ENCODE data around the gene FEZF2.

The FEZF2 gene

DNA sequence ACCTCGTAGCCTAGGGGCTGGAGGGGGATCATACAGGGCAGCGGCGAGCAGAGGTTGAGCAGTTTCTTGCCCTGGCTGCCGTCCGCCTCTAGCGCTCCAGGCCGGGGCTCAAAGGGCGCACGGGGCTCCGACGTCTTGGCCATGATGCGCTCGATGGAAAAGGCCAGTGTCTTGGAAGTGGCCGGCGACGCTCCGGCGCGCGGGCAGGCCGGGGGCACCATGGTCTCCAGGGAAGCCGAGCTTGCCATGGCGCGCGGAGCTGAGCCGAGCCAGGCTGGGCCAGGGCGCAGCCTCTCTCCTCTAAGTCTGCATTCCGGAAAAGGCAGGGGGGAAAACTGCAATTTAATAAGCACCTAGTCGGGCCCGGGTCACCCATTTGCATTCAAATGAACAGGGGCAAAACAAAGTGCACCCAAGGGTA, 719 bp downstream of the FEZF2 start:
- no peak for DNase-seq (ENCODE audit: low read depth)

DNA sequence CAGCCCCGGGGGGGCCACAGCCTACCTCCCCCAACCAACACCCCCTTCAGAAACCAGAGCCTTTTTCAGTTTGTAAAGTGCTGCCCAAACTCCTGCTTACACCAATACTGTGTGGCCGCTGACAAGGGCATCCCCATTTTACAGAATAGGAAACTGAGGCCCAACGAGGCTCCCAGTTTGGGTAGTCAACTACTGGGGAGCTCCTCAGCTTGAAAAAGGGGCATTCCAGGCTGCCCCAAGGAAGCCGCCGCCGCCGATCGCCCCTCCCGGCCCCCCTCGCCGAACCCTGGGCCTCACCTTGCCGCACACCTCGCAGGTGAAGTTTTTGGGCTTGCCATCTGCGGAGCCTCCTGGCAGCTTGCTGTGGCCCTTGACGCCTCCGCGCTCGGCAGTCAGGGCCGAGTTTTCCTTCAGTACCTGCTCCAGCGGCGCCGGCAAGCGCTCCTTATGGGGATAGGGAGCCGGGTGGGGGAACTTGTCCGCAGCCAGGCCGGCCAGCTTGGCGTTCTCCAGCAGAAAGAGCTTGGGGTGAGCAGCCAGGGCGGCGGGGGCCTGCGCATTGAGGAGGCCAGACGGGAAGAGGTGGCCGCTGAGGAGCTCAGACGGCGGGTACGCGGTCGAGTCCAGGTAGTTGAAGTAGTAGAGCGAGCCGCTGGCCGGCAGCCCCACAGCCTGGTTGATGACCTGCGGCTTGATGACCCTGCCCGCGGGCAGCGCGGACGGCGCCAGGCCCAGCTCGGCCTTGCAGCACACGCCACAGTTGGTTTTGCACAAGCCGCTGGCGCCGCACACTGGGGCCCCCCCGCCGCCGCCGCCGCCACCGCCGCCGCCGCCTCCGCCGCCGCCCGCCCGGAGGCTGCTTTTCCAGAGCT, 1.4 kb downstream of the FEZF2 start:
- DNase-seq (ENCODE audit: low read depth), result no peak

DNA sequence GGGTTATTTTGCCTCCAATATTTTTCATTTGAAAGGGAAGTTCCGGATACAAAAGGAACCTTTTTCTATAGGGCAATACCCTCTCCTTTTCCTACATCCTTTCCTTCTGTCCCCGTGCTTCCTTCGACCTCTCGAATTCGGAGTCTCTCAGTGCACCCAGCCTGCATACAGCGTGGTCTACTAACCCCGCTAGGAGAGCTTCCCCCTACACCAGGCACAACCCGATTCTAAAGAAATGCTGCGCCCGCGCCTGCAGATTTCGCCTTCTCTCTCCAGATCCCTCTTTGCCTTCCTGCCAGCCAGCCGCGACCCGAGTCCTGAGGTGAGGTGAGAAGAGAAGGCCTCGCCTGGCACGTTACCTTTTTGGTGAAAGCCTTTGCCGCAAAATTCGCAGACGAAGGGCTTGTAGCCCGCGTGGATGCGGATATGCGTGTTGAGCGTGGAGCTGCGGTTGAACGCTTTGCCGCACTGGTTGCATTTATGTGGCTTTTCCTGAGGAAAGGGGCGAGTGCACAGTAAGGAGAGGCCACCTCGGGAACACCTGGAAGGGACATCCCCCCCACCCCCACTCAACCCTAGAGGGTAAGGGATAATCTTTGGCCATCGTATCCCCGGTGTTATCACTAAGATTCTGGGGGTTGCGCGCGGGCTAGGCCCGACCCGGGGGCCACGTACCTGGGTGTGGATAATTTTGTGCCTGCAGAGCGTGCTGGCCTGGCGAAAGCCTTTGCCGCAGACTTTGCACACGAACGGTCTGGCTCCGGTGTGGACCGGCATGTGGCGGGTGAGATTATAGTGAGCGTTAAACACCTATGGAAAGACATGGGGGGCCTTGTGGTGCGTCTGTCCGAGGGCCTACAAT, 2.3 kb downstream of the FEZF2 start:
- DNase-seq (ENCODE audit: low read depth), result no peak

DNA sequence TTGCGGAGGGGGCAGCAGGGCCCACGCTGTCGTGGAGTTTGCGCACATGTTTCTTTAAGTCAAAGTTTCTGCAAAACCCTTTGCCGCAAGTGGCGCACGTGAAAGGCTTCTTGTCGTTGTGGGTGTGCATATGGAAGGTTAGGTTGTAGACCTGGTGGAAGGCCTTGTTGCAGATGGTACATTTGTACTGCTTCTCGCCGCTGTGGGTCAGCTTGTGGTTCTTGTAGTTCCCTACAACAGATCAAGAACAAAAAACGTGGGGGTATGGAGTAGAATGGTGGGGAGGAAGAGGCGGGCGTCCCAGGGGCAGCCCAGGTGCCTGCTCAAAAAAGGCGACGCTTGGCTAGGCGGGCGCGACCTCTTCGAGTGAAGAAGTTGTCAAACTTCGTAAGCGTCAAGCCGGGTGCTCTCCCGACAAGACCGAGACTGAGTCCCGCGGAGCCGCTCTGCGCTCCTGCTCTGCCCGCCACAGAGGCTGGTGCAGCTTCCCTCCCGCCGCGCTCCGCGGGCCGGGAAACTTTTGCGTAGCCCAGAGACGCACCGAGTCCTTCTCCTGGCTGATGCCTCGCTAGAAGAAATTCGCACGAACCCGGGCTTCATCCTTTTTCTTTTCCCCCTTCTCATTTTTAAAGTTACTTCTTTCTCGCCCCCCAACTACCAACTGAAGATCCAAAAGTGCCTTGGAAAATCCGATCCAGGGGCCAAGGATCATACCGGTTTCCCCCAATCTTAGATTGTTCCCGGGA, 3.1 kb downstream of the FEZF2 start:
- no peak for DNase-seq (ENCODE audit: low read depth)

DNA sequence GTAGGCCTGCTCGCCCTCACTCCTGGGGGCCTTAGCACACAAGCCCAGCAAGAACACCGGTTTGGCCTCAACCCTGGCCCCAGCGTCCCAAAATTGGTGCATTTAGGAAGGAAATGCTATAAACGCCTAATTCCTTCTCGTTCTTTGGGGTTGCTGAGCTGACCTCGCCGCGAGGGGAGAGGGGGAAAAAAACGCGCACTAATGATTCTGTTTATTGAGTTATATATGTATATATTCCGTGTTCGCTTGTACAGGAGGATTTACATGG, 3.9 kb downstream of the FEZF2 start:
- no peak for DNase-seq (ENCODE audit: low read depth)

DNA sequence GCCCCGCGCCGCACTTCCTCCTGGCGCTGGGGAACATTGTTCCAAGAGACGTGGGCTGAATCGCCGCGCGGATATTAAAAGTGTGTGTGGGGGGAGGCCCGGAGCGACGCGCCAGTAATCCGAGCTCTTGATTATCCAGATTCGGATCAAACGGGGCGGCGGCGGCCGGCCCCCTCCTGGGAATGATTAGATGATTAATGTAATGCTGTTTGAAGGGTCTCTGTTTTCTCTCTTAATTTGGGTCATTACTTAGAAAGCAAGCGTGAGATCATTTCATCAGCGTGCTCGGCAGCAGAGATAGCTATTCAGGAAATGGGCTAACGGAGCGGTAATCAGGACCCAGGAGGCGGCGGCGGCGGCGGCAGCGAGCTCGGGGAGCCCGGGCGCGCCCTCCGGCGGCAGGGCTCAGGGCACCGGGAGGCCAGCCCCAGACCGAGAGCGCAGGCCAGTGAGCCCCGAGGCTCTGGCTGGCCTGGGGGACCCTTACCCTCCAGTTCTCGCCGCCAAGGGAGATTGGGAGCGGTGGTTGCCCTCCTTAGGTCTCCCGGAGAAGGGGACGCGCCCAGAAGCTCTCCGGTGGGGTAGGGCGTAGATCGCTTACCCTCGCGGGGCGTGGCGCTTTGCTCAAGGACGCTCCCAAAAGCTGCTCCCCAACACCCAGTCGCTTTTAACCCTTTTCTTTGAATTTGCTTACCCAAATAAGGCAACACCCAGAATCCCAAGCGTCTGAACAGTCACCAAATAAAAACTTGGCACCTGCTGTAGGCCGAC, 4.5 kb downstream of the FEZF2 start:
- DNase-seq (ENCODE audit: low read depth), result no peak

DNA sequence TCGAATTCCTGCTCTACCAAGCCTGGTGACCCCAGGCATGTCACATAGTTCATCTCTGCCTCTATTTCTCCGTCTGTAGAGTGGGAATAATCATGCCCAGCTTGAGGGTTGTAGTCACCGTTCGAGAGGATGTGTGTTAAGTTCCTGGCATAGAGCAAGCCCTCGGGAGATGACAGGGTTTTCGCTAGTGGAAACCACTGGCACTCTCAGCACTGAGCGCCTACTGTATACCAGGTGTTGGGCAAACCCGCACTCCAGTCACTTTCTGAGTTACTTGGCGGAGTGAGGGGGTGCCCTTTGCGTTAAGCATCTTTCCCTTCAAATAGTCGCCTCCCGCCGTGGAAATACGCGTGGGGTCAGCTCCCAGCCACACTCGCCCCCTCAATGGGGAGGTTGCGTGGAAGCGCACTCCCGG, 5.1 kb downstream of the FEZF2 start:
- no peak for DNase-seq (ENCODE audit: low read depth)

DNA sequence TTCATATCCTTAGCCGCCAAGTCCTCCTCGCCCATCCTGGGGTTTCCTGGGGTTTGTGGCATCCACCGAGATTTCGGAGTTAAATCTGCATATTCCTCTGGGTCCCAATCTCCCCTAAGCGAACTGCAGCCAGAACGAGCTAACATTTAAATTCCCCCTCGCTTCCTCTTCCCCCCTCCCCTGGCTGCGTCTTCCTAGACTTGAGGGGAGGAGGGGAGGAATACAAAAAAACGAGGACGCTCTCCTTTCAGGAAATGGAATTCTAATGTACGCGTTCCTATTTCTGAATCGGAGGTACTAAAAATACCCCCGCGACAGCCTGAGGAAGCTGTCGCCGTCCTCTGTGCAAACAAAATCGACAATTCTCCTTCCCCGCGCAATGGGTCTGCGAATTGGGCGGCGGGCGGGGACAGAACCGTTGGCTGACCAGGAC, 5.6 kb downstream of the FEZF2 start:
- DNase-seq (ENCODE audit: low read depth), result no peak

DNA sequence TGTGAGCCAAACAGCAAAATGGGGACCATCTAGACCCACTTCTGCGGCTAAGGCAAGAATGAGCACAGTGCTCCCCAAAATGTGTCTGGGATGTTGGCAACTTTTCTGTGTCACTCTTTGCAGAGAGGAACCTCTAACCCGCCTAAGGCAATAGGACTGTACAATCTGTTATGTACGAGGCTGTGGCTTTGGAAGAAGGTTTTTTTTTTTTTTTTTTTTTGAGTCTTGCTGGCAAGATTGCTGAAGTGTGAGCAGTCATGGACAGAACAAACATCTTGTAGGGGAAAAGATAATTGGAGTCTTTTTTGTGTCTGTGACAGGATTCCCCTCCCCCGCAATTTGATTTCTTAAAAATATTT, 7.2 kb downstream of the FEZF2 start:
- no peak for DNase-seq (ENCODE audit: low read depth)

DNA sequence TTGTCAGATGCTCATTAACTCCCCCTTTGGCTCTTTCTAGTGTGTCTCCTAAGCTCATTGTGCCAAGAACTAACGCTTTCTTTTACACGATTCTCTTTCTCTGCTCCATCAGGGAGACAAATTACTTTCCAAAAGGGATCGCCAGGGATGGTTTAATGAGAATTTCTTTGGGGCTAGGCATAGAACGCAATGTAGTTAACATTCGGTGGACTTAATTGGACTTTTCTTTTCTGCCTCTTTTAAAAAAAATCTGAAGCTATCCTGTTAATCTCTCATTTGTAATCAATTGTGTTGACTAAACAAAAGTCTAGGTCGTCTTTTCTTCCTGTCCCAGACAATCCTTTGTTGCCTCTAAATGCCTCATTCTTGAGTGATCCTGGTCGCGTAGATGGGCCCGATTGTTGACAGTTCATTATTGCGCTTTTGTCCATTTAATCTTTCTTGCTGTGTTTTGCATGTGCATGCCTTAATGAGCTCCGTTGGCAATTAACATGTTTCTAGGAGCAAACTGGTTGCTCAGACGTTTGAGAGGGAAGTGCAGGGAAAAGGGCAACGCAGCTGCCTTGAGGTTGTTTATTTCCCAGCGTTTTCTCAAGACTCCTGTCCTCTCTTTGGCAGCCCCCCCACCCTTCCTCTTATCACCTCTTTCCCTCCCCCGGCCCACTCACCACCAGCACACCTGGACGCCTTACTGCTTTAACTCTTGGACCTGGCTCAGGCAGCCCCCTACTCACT, 7.8 kb downstream of the FEZF2 start:
- DNase-seq (ENCODE audit: low read depth), result no peak

DNA sequence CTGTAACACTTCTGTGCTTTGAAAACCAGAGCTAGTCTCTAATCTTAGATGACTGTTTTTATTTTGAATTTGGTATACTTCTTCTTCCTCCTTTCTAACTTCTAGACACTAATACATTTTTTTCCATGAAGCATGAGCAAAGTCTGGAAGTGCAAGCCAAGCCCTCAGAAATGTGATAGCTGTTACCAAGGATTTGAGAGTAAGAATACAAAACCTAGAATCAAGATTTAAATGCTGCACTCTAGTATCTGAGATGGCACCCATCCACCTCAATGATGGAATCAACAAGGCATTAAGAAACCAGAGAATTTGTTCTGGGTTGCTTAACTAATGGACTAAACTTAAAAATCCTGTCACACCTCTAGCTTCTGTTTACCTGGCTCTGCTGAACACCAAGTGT, 9.2 kb downstream of the FEZF2 start:
- DNase-seq (ENCODE audit: low read depth), result no peak

DNA sequence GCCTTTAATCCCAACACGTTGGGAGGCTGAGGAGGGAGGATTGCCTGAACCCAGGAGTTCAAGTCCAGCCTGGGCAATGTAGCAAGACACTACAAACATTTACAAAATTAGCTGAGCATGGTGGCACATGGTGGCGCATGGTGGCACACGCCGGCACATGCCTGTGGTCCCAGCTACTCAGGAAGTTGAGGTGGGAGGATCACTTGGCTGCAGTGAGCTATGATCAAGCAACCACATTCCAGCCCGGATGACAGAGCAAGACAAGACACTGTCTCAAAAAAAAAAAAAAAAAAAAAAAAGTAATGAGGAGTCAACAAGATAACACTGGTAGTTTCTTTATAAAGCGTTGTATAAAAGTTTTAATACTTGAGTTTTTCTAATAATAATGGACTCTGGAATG, 10.1 kb downstream of the FEZF2 start:
- DNase-seq (ENCODE audit: low read depth), result no peak

DNA sequence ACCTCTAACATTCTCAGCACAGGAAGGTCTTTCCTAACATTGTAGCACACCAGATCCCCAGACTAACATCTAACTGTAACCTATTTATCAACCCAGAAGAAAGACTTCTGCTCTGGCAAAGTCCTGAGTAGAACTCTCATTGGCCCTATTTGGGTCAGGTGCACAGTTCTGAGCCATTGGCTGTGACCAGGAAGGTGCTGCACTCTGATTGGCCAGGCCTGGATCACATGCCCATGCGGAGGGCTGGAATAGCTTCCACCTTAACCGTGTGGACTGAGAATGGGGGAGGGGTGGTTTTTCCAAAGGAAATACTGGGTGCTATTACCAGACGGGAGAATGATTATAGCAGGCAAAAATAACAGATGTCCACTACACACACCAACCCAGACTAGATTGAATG, 11.5 kb downstream of the FEZF2 start:
- no peak for DNase-seq (ENCODE audit: low read depth)

DNA sequence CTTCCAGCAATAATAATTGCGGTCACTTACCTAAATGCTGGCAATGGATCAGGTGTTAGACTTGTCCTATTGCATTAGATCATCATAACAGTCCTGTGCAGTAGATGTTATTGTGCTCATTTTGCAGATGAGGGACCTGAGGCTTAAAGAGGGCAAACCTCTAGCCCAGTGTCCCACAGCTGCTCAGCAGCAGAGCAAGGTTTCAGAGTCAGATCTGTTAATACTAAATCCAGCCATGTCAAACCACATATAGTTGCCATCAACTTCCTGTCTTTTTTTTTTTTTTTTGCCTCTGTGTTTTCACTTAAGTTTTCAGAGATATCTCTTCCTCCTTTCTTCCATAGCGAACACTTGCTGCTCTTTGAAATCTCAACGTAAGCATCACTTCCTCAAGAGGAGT, 12.1 kb downstream of the FEZF2 start:
- no peak for DNase-seq (ENCODE audit: low read depth)

DNA sequence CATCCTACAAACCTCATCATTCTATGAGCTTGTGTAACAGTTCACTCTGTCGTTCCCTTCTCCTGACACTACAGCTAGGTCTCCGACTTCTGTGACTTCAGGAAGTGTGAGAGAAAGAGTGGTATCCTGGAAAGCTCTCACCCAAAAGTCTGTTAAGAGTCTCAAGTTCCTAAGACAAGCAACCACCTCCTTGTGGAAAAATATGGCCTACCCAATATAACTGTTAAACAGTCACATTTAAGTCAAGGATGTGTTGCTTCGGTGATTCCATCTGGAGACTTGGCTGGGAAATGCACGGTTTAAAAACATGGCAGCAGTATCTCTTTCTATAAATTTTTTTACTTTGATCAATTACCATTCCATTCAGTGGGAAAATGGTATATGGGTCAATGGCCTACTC, 13.8 kb downstream of the FEZF2 start:
- no peak for DNase-seq (ENCODE audit: low read depth)

DNA sequence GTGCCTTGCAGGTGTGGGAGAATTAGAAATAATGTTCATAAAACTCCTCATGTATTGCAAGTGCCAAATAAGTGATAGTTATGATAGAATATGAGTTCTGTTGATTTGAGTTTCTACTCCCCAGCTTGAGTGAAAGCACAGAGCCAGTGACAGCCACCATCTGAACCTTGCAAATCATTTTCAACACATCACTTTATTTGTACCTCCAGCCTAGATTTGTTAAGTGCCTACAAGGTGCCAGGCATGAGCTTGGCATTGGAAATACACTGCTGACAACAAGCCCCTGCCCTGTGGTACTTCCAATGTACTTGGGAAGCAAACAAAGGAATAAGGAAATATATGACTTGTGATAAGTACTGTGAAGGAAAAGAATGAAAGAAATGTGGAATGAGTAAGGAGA, 17.0 kb downstream of the FEZF2 start:
- no peak for DNase-seq (ENCODE audit: low read depth)

DNA sequence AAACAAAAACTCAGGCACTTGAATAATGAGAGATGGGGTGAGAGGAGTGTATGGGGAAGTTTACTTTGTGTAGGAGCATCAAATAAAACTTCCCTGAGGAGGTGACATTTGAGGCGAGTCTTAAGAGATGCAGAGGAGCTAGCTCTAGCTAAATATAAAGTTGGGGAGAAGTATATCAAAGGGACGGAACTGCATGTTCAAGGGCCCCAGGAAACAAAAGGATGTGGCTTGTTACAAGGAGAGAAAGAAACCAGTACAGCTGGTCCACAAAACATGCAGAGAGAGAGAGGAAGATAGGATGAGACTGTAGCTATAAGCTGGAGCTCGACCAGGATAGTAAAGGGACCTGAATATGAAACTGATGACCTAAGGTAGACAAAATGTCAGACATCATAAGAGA, 17.6 kb downstream of the FEZF2 start:
- DNase-seq (ENCODE audit: low read depth), result no peak

DNA sequence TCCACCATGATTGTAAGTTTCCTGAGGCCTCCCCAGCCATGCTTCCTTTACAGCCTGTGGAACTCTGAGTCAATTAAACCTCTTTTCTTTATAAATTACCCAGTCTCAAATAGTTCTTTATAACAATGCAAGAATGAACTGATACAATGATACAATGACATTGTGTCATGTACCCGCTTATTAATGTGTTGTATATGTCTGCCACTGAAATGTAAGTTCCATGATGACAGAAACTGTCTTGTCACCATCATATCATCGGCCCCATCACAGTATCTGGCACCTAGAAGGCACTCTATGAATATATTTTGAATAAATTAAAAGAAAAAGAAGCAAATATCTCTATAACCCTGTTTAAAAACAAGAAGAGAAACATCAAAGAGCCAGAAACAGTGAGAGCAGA, 29.6 kb downstream of the FEZF2 start:
- DNase-seq (ENCODE audit: low read depth), result no peak

DNA sequence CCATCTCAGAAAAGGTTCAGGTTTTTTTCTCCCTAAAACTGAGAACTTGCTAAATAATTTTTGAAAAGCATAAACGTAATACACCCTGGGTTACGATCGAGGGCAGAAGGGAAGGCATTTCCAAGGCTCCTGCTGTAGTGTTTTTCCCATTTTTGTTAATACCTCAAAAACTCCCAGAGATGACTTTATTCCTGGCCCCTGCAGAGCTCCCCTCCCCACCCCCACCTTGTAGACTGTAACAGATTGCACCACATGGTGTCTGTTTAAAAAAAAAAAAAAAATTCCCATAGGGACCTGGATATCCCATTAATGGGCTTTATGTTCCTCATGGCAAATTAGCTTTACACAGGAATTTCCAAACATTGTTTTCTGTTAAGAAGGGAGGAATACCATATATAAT, 38.2 kb downstream of the FEZF2 start:
- DNase-seq (ENCODE audit: low read depth), result no peak

DNA sequence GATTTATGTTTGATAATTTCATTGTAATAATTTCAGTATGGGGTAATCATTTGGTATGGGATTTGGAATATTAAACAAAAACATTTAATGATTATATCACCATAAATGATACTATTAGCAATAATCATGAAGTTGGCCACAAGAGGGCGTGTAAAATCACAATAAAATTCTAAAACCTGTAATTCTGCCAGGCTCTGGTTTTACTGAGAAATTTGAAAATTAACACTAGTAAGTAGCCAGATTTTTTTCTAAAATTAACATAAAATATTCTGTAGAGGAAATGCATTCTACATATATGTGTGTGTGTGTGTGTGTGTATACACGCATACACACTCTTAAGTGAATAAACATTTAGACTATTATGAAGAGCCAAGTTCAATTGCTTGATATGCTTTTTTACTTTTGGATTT, 40.5 kb downstream of the FEZF2 start:
- DNase-seq (ENCODE audit: low read depth), result no peak

DNA sequence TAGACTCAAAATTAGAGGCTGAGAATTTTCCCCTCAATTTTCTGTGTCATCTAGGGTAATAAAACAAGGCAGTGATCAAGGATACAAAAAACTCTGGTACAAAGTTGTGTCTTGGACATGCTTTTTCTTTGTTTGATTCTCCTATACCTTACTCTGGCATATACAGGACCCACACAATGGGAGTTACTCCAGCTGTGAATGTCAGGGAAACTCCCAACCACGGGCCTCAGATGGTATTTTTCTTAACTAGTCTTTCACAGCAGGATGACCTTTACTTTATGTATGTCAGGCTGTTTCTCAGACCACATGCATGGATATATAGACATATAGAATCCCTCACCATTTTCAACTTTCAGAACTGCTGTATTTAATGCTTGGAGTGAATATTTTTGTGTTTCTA, 41.3 kb downstream of the FEZF2 start:
- DNase-seq (ENCODE audit: low read depth), result no peak
